H1 (cell line): ENCODE results near the gene ABL2. TPM values are rescaled to one million over a fixed set of nuclear protein-coding genes. Genes with fewer than 3 reads are reported as not detected.

Experiments
- CTCF ChIA-PET: fragments of 300-600 bp; sonication (Branson Sonifier 250); formaldehyde crosslinking; loops from one replicate; lab custom pipeline; 2021; ENCODE audit not compliant: partially characterized antibody; lab: Charles Lee
- POLR2A ChIA-PET: fragments of 300-600 bp; sonication (Branson Sonifier 250); formaldehyde crosslinking; loops from one replicate; lab custom pipeline; 2021; ENCODE audit warnings: inconsistent platforms; ENCODE audit not compliant: partially characterized antibody; lab: Charles Lee
- DNase-seq, 2 experiments: peaks; one replicate each; pipeline versions ENCODE4 v3.0.0 to v3.0.0-alpha.2; 2010 to 2022; ENCODE audit warnings: low spot score in 2 of 2, low read depth in 1 of 2, mixed read lengths in 1 of 2
- FAIRE-seq: peaks from 2 replicates; lab custom pipeline; 2011; peaks lifted over from hg19 to GRCh38; lab: Jason Lieb, UNC
- H2AFZ ChIP-seq: 2 replicates; pipeline ENCODE4 v1.8.1; 2012; ENCODE audit warnings: low read length, inconsistent platforms
- H2AK5ac ChIP-seq: 2 replicates; pipeline ENCODE4 v1.6.1; 2013; ENCODE audit warnings: low read depth, low read length
- H2BK120ac ChIP-seq: replicated peaks from 2 replicates; pipeline ENCODE3; 2013; ENCODE audit warnings: low read depth, low read length, inconsistent platforms
- H2BK12ac ChIP-seq: 2 replicates; pipeline ENCODE4 v1.6.1; 2013; ENCODE audit warnings: low read depth, low read length
- H2BK15ac ChIP-seq: 2 replicates; pipeline ENCODE4 v1.6.1; 2013; ENCODE audit warnings: low read length
- H2BK20ac ChIP-seq: 2 replicates; pipeline ENCODE4 v1.6.1; 2013; ENCODE audit warnings: low read length
- H2BK5ac ChIP-seq: 2 replicates; pipeline ENCODE4 v1.6.1; 2013; ENCODE audit warnings: low read depth, low read length
- H3K14ac ChIP-seq: 2 replicates; pipeline ENCODE4 v1.6.1; 2013; ENCODE audit warnings: inconsistent platforms; ENCODE audit not compliant: insufficient read length
- H3K18ac ChIP-seq: 2 replicates; pipeline ENCODE4 v1.6.1; 2013; ENCODE audit warnings: low read length; ENCODE audit errors: extremely low read depth
- H3K23ac ChIP-seq: 2 replicates; pipeline ENCODE4 v1.6.1; 2013; ENCODE audit warnings: inconsistent platforms; ENCODE audit not compliant: insufficient read length
- H3K23me2 ChIP-seq: 2 replicates; pipeline ENCODE4 v1.6.1; 2013; ENCODE audit warnings: low read depth, low read length
- H3K27ac ChIP-seq: 2 replicates; pipeline ENCODE4 v1.6.1; 2011; ENCODE audit warnings: low read depth, low read length, inconsistent platforms
- H3K27me3 ChIP-seq, 4 experiments: replicated peaks in 1 of 4; 1 replicate in 1 of 4; 2 replicates in 3 of 4; pipeline versions ENCODE4 v1.6.1 to v1.8.1; 2011 to 2013; ENCODE audit warnings: low read length in 3 of 4, mild to moderate bottlenecking in 3 of 4, inconsistent platforms in 2 of 4, mixed read lengths in 2 of 4, moderate library complexity in 1 of 4; ENCODE audit not compliant: control insufficient read depth in 3 of 4, insufficient read depth in 3 of 4; ENCODE audit errors: extremely low read depth in 1 of 4
- H3K36me3 ChIP-seq, 4 experiments: 2 replicates each; pipeline versions ENCODE4 v1.6.1 to v1.8.1; 2011 to 2013; ENCODE audit warnings: mild to moderate bottlenecking in 4 of 4, low read length in 3 of 4, moderate library complexity in 2 of 4, control low read depth in 1 of 4, inconsistent platforms in 1 of 4; ENCODE audit not compliant: insufficient read depth in 4 of 4, control insufficient read depth in 2 of 4
- H3K4ac ChIP-seq: replicated peaks from 2 replicates; pipeline ENCODE3; 2013; ENCODE audit warnings: low read length, low read depth, mixed read lengths, inconsistent platforms; ENCODE audit not compliant: insufficient read length
- H3K4me1 ChIP-seq, 4 experiments: replicated peaks in 1 of 4; 1 replicate in 1 of 4; 2 replicates in 3 of 4; pipeline versions ENCODE4 v1.6.1 to v1.8.1; 2011 to 2013; ENCODE audit warnings: low read length in 3 of 4, inconsistent platforms in 2 of 4, mixed read lengths in 1 of 4; ENCODE audit not compliant: insufficient read depth in 4 of 4, control insufficient read depth in 3 of 4
- H3K4me2 ChIP-seq, 2 experiments: 2 replicates each; pipeline versions ENCODE4 v1.6.1 to v1.8.1; 2011 to 2013; ENCODE audit warnings: low read depth in 2 of 2, low read length in 2 of 2, control low read depth in 1 of 2, inconsistent platforms in 1 of 2, mild to moderate bottlenecking in 1 of 2; ENCODE audit not compliant: insufficient read depth in 1 of 2
- H3K4me3 ChIP-seq, 4 experiments: fragments of 200-600, 300-600 bp in 1 of 4; sonication (generic), shearing (Covaris generic), sonication (Bioruptor Twin) in 1 of 4; 2 replicates each; pipeline versions ENCODE4 v1.5.1 to v1.8.1; 2011 to 2016; ENCODE audit warnings: low read length in 4 of 4, low read depth in 3 of 4, control low read depth in 2 of 4, inconsistent platforms in 2 of 4, mild to moderate bottlenecking in 2 of 4, mixed read lengths in 1 of 4, moderate library complexity in 1 of 4; ENCODE audit not compliant: insufficient read depth in 2 of 4; ENCODE audit errors: extremely low read depth in 1 of 4
- H3K56ac ChIP-seq: replicated peaks from 2 replicates; pipeline ENCODE3; 2013; ENCODE audit warnings: low read depth, mild to moderate bottlenecking, mixed read lengths, low read length, inconsistent platforms; ENCODE audit not compliant: insufficient read length
- H3K79me1 ChIP-seq: 2 replicates; pipeline ENCODE4 v1.6.1; 2013; ENCODE audit warnings: low read depth, low read length, control low read depth
- H3K79me2 ChIP-seq, 2 experiments: 2 replicates each; pipeline versions ENCODE4 v1.6.1 to v1.8.1; 2012 to 2013; ENCODE audit warnings: low read length in 2 of 2, mild to moderate bottlenecking in 2 of 2, inconsistent platforms in 1 of 2; ENCODE audit not compliant: insufficient read depth in 2 of 2, control insufficient read depth in 1 of 2
- H3K9ac ChIP-seq, 4 experiments: replicated peaks in 1 of 4; 1 replicate in 1 of 4; 2 replicates in 3 of 4; pipeline versions ENCODE4 v1.6.1 to v1.8.1; 2011 to 2013; ENCODE audit warnings: low read depth in 3 of 4, low read length in 3 of 4, control low read depth in 2 of 4, mild to moderate bottlenecking in 2 of 4, moderate library complexity in 2 of 4, inconsistent platforms in 1 of 4; ENCODE audit errors: extremely low read depth in 1 of 4
- H3K9me3 ChIP-seq, 2 experiments: 2 replicates each; pipeline versions ENCODE4 v1.6.1 to v1.8.1; 2012 to 2013; ENCODE audit warnings: mild to moderate bottlenecking in 2 of 2, moderate library complexity in 2 of 2, control low read depth in 1 of 2, inconsistent platforms in 1 of 2, low read depth in 1 of 2, low read length in 1 of 2, mixed read lengths in 1 of 2; ENCODE audit not compliant: insufficient read depth in 2 of 2
- H4K20me1 ChIP-seq, 2 experiments: replicated peaks in 1 of 2; 2 replicates each; pipeline versions ENCODE3 to v1.8.1; 2011 to 2013; ENCODE audit warnings: inconsistent platforms in 2 of 2, low read length in 2 of 2, mild to moderate bottlenecking in 1 of 2; ENCODE audit not compliant: insufficient read depth in 2 of 2, control insufficient read depth in 1 of 2
- H4K5ac ChIP-seq: 2 replicates; pipeline ENCODE4 v1.6.1; 2013; ENCODE audit warnings: low read length, low read depth, mixed read lengths, inconsistent platforms; ENCODE audit not compliant: insufficient read length
- H4K8ac ChIP-seq: 2 replicates; pipeline ENCODE4 v1.8.0; 2013; ENCODE audit warnings: mild to moderate bottlenecking, moderate library complexity, low read length, inconsistent platforms; ENCODE audit not compliant: insufficient read depth; ENCODE audit errors: extremely low read depth
- H4K91ac ChIP-seq: replicated peaks from 2 replicates; pipeline ENCODE3; 2013; ENCODE audit warnings: low read length, mixed read lengths, inconsistent platforms; ENCODE audit not compliant: insufficient read length
- CREB1 ChIP-seq: IDR thresholded peaks from 2 replicates; pipeline ENCODE4 v1.6.1; 2012; ENCODE audit warnings: inconsistent platforms
- CTCF ChIP-seq, 3 experiments: IDR thresholded peaks; 1 replicate in 2 of 3; 2 replicates in 1 of 3; pipeline versions ENCODE4 v1.5.1 to v1.6.1; 2011; ENCODE audit warnings: low read length in 3 of 3, mild to moderate bottlenecking in 3 of 3, inconsistent platforms in 2 of 3, low read depth in 1 of 3, moderate library complexity in 1 of 3; ENCODE audit not compliant: insufficient read depth in 1 of 3; ENCODE audit errors: control extremely low read depth in 1 of 3
- FOSL1 ChIP-seq: IDR thresholded peaks from 2 replicates; pipeline ENCODE4 v1.6.1; 2011; ENCODE audit warnings: mild to moderate bottlenecking, low read depth, low read length, moderate library complexity; ENCODE audit not compliant: insufficient read depth
- JUN ChIP-seq: IDR thresholded peaks from 2 replicates; pipeline ENCODE4 v1.6.1; 2011; ENCODE audit warnings: low read depth, mild to moderate bottlenecking, improper control_type of control experiment, low read length
- NRF1 ChIP-seq: IDR thresholded peaks from 2 replicates; pipeline ENCODE4 v1.6.1; 2011; ENCODE audit warnings: mild to moderate bottlenecking, low read depth, low read length, improper control_type of control experiment
- SUZ12 ChIP-seq: fragments of 200-600 bp; sonication (generic); IDR thresholded peaks from 2 replicates; pipeline ENCODE4 v1.6.1; 2012; ENCODE audit warnings: mild to moderate bottlenecking, inconsistent platforms, low read length, moderate library complexity, mixed read lengths
- WGBS, 2 experiments: shearing (Covaris generic) in 1 of 2; methylation state at CpG; one replicate each; pipeline versions ENCODE4 v1.1.6 to v1.1.7; 2013 to 2015; ENCODE audit warnings: low lambda C conversion rate in 2 of 2, mixed read lengths in 2 of 2, inconsistent platforms in 1 of 2, low coverage in 1 of 2, missing lambda C conversion rate in 1 of 2; ENCODE audit not compliant: insufficient replicate concordance in 2 of 2, insufficient coverage in 1 of 2, insufficient read length in 1 of 2; ENCODE audit errors: extremely low coverage in 1 of 2, missing lambda C conversion rate in 1 of 2; 5-methylcytosine and 5-hydroxymethylcytosine counted together
- polyA plus RNA-seq, 7 experiments: library from polyadenylated mRNA; depleted of rRNA in 3 of 7; stranded (reverse) in 5 of 7; unstranded in 2 of 7; fragments of >200 nt in 5 of 7; fragments of 200-250 nt in 2 of 7; gene quantifications; 1 replicate in 5 of 7; 2 replicates in 1 of 7; 4 replicates in 1 of 7; pipeline versions ENCODE4 v1.2.1 to v1.2.3, GENCODE V29; 2011 to 2013; ENCODE audit warnings: missing spikeins in 2 of 7, mixed read lengths in 2 of 7
- total RNA-seq: library from RNA; stranded (reverse); fragmentation: NEBNext Ultra II Directional; extraction: Animal tissue kit (Norgen Biotek cat#: 25700); gene quantifications from 2 replicates; pipeline ENCODE4 v1.2.1, GENCODE V29; 2021

The ABL2 gene
- total and polyA plus RNA-seq, 2 of the 8 experiments (the other 6 are each of a cell fraction or from before 2014, with no cell fraction given) = 4.5 to 19.1 TPM

GRCh38 chr1:179142889-179143299 is 86.6 kb downstream of the ABL2 start:
- ChIA-PET POLR2A (no interaction called here), CTCF (no interaction called here)
- Histone ChIP-seq H3K23ac (no peak overlapping the region), H4K8ac (no peak overlapping the region), H2AFZ (no peak overlapping the region), H3K56ac (no peak overlapping the region), H3K4me2 (no peak overlapping the region), H3K27ac (no peak overlapping the region), H3K4me3 (no peak overlapping the region), H3K4me1 (peaks cover 0 to 4% (median 0%) of the 10 kb centered on the region in 4 experiments; a peak in 1 of 7 replicates), H3K23me2 (no peaks in the 10 kb centered on the region), H4K20me1 (no peaks in the 10 kb centered on the region), H2BK12ac (no peak overlapping the region), H3K79me1 (no peaks in the 10 kb centered on the region), H3K79me2 (peaks cover 0 to 28% of the 10 kb centered on the region in 2 experiments; a peak in 1 of 4 replicates), H3K27me3 (no peaks in the 10 kb centered on the region), H2BK20ac (no peak overlapping the region), H4K91ac (no peak overlapping the region), H3K4ac (no peak overlapping the region), H4K5ac (no peak overlapping the region), H2BK120ac (no peak overlapping the region), H3K9me3 (peaks cover 7 to 17% of the 10 kb centered on the region in 2 experiments; a peak in 3 of 4 replicates), H3K18ac (no peak overlapping the region), H2BK15ac (no peak overlapping the region), H3K9ac (no peak overlapping the region), H3K36me3 (peaks cover 0 to 2% (median 0%) of the 10 kb centered on the region in 4 experiments; a peak in 2 of 8 replicates), H2AK5ac (no peak overlapping the region), H2BK5ac (no peak overlapping the region), H3K14ac (no peak overlapping the region)
- TF ChIP-seq CTCF (IDR thresholded peaks at IDR 0.05; ENCODE audit: control extremely low read depth in 1 of 3, insufficient read depth in 1 of 3, low read depth in 1 of 3, low read length in 3 of 3) (no peak), JUN (no peak), NRF1 (no peak), CREB1 (no peak), FOSL1 (no peak), SUZ12 (no peak)
- DNase-seq (no peak), FAIRE-seq (no peak)
- 90% methylated on average over 2 of the region's 2 CpGs; no CpG with 5 or more reads in 1 of the 2 experiments for WGBS, 2 experiments
